Stimulated activated CD4-positive, alpha-beta T cell treated with anti-CD3 and anti-CD28 coated beads, TNF-alpha, amount 100 ng/mL, for 4 hours (primary cell): Measurements from ENCODE around the gene GAR1.
"Not testable (repeated sequence)": the region's sequence is repeated elsewhere in the genome, so short reads cannot be mapped to it uniquely, and the experiment has no call there.

Source experiments
- DNase-seq, 3 experiments: peaks; one replicate each; pipeline ENCODE4 v3.0.0-alpha.2; 2020; ENCODE audit warnings: low read depth in 3 of 3

The GAR1 gene

GRCh38 chr4:109815151-109816081 lies at the start of gene GAR1:
GAR1 (plus strand) TSS chr4:109815762; CDS start chr4:109816165, 403 bp downstream.
- DNase-seq, result peak; percentile 62 to 77 (median 73)

GRCh38 chr4:109782092-109782491 lies 33.5 kb upstream of the GAR1 start:
- DNase-seq, result not testable (repeated sequence)

- no peak for DNase-seq
Measured at GRCh38 chr4:109786846-109787245, 28.7 kb upstream of the GAR1 start.

GRCh38 chr4:109787807-109788206 lies 27.8 kb upstream of the GAR1 start:
- no peak for DNase-seq

GRCh38 chr4:109795059-109795458 lies 20.5 kb upstream of the GAR1 start:
- DNase-seq, result no peak

GRCh38 chr4:109798866-109799265 lies 16.7 kb upstream of the GAR1 start:
- no peak for DNase-seq

- DNase-seq, result no peak
Measured at GRCh38 chr4:109801099-109801789, 14.3 kb upstream of the GAR1 start.

GRCh38 chr4:109801895-109802319 lies 13.7 kb upstream of the GAR1 start, which contains the start of gene CFI:
CFI (minus strand) TSS chr4:109801999; CDS start chr4:109801971, 28 bp downstream.
- DNase-seq, result no peak

- DNase-seq, result no peak
Measured at GRCh38 chr4:109803924-109804571, 11.5 kb upstream of the GAR1 start.

- no peak for DNase-seq
Measured at GRCh38 chr4:109809655-109810054, 5.9 kb upstream of the GAR1 start.

GRCh38 chr4:109810552-109811387 lies 4.8 kb upstream of the GAR1 start:
- DNase-seq, result no peak

GRCh38 chr4:109811707-109812106 lies 3.9 kb upstream of the GAR1 start:
- no peak for DNase-seq

GRCh38 chr4:109816082-109816442 lies 500 bp downstream of the GAR1 start:
- DNase-seq, result peak; percentile 32 to 39 (median 33)

- DNase-seq, result no peak
Measured at GRCh38 chr4:109816894-109817293, 1.3 kb downstream of the GAR1 start.

- no peak for DNase-seq
Measured at GRCh38 chr4:109818268-109818667, 2.7 kb downstream of the GAR1 start.

- no peak for DNase-seq
Measured at GRCh38 chr4:109820563-109820962, 5.0 kb downstream of the GAR1 start.

GRCh38 chr4:109821185-109821584 lies 5.6 kb downstream of the GAR1 start:
- no peak for DNase-seq

- no peak for DNase-seq
Measured at GRCh38 chr4:109826719-109827118, 11.2 kb downstream of the GAR1 start.

- no peak for DNase-seq
Measured at GRCh38 chr4:109827672-109828071, 12.1 kb downstream of the GAR1 start, which contains the start of gene RRH. RRH (plus strand) TSS chr4:109827972; CDS start chr4:109828028, 56 bp downstream.

- no peak for DNase-seq
Measured at GRCh38 chr4:109833756-109834155, 18.2 kb downstream of the GAR1 start.

- no peak for DNase-seq
Measured at GRCh38 chr4:109836985-109837384, 21.4 kb downstream of the GAR1 start.
